BLaER1 treated with 17β-estradiol and CSF1 and Interleukin-3, amounts not matched to agents 10 nM and 100 nM (cell line): Measurements from ENCODE around the gene DCT.
A peak's percentile ranks its signal among the peaks of the same experiment; 100 is the strongest.

Experiments
- H3K27ac ChIP-seq, 11 experiments: shearing (Covaris generic); formaldehyde crosslinking; 2 replicates each; pipeline ENCODE4 v1.8.1; 2022
- H3K27me3 ChIP-seq, 11 experiments: shearing (Covaris generic); formaldehyde crosslinking; 2 replicates each; pipeline ENCODE4 v1.8.1; 2022
- H3K36me3 ChIP-seq, 11 experiments: shearing (Covaris generic); formaldehyde crosslinking; 2 replicates each; pipeline ENCODE4 v1.8.1; 2022
- H3K4me1 ChIP-seq, 10 experiments: shearing (Covaris generic); formaldehyde crosslinking; 2 replicates each; pipeline ENCODE4 v1.8.1; 2022
- H3K4me2 ChIP-seq, 11 experiments: shearing (Covaris generic); formaldehyde crosslinking; 2 replicates each; pipeline ENCODE4 v1.8.1; 2022
- H3K4me3 ChIP-seq, 10 experiments: shearing (Covaris generic); formaldehyde crosslinking; 2 replicates each; pipeline ENCODE4 v1.8.1; 2022
- H3K9ac ChIP-seq, 11 experiments: shearing (Covaris generic); formaldehyde crosslinking; 2 replicates each; pipeline ENCODE4 v1.8.1; 2022
- H3K9me3 ChIP-seq, 11 experiments: shearing (Covaris generic); formaldehyde crosslinking; replicated peaks in 1 of 11; 2 replicates each; pipeline ENCODE4 v1.8.1; 2022
- H4K20me1 ChIP-seq, 11 experiments: shearing (Covaris generic); formaldehyde crosslinking; 2 replicates each; pipeline ENCODE4 v1.8.1; 2022
- Cebpa-rat ChIP-seq, 11 experiments: shearing (Covaris generic); IDR thresholded peaks; 2 replicates each; pipeline ENCODE4 v1.8.1; 2022

Gene DCT

DNA sequence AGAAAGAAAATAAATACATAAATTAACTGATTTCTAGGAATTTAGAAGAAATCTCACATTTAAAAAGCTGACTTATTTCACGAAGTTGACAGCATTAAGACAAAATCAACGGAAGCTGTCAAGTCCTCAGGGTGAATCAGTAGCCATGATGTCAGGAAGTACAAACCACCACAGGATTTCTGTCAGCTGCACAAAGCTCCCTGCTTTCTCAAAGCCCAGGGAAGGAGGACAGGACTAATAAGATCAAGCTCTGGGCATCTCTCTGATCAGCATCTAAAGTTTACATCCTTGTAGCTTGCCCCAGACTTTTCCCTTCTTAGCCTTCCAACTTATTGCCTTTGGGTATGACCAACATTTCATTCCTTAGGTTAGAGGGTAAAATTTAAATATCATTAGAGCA lies 9.4 kb downstream of the DCT start:
- H3K4me1 ChIP-seq, result peaks cover 0 to 19% (median 15%) of the 10 kb centered on the region in 10 experiments; a peak in 15 of 20 replicates
- no peaks in the 10 kb centered on the region for H3K27me3 ChIP-seq
- H3K36me3 ChIP-seq, result no peaks in the 10 kb centered on the region
- H4K20me1 ChIP-seq, result no peaks in the 10 kb centered on the region
- peak overlapping the region in 8 of 11 experiments; percentile 13 to 69 (median 40); a peak in 12 of 22 replicates for H3K27ac ChIP-seq
- H3K4me2 ChIP-seq, result peak overlapping the region in 8 of 11 experiments; percentile 2 to 61 (median 30); a peak in 13 of 22 replicates
- no peak overlapping the region; a peak in 1 of 20 replicates for H3K4me3 ChIP-seq
- TF ChIP-seq Cebpa-rat (IDR thresholded peaks at IDR 0.05), result no peak
- H3K9ac ChIP-seq, result peak overlapping the region in 1 of 11 experiments; percentile 8; a peak in 2 of 22 replicates
- H3K9me3 ChIP-seq, result peaks cover 14 to 38% (median 20%) of the 10 kb centered on the region in 11 experiments; a peak in 20 of 22 replicates

DNA sequence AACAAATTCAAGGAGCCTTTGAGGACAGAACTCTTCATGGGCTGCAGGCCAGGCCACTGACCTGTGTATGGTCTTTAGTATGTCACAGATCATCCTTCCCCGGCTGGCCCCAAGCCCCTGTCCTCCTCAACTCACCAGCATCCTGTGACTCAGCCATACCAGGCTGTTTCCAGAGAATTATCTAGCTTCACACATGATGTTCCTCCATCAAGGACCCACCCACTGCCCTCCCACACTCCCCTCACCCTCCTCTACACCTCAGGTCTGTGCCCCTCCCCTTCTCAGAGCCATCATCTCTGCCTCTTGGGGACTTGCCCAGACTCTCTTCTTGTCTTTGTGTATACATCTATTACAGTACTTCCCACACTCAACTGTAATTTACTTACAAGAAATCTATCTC lies 14.7 kb downstream of the DCT start:
- H3K4me1 ChIP-seq, result peaks cover 0 to 10% (median 6%) of the 10 kb centered on the region in 10 experiments; a peak in 12 of 20 replicates
- H4K20me1 ChIP-seq, result no peaks in the 10 kb centered on the region
- no peak overlapping the region for H3K4me2 ChIP-seq
- no peaks in the 10 kb centered on the region for H3K27me3 ChIP-seq
- no peak overlapping the region for H3K4me3 ChIP-seq
- H3K9me3 ChIP-seq, result peaks cover 13 to 23% (median 14%) of the 10 kb centered on the region in 11 experiments; a peak in 19 of 22 replicates
- no peaks in the 10 kb centered on the region for H3K36me3 ChIP-seq
- TF ChIP-seq Cebpa-rat (IDR thresholded peaks at IDR 0.05), result no peak
- no peak overlapping the region for H3K9ac ChIP-seq
- no peak overlapping the region for H3K27ac ChIP-seq

DNA sequence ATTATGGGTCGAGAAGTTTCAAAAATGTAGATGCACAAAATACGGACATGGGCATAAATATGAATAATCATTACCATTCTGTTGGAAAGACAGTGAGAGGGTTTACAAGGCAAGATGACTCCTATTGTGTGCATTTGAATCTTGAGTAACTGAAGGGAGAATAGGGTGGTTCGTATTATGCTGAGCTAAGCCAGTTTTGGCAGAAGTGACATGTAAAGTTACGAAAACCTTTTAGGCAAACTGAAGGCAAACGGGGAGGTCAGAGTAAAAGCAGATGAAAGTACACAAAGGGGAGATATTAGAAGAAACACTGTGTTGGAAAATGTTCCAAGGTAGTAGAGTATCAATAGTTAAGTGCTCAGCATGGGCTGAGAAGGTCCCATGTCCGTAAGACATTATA lies 16.8 kb downstream of the DCT start:
- Histone ChIP-seq H4K20me1 (no peaks in the 10 kb centered on the region), H3K9ac (no peak overlapping the region), H3K27ac (no peak overlapping the region), H3K4me1 (peaks cover 0 to 4% (median 0%) of the 10 kb centered on the region in 10 experiments; a peak in 1 of 20 replicates), H3K36me3 (no peaks in the 10 kb centered on the region), H3K9me3 (0 out of 22 replicates have a peak, but pooled peaks cover 0 to 2% (median 0%) of the 10 kb centered on the region in 11 experiments), H3K4me2 (no peak overlapping the region), H3K4me3 (no peak overlapping the region), H3K27me3 (no peaks in the 10 kb centered on the region)
- no peak for TF ChIP-seq Cebpa-rat (IDR thresholded peaks at IDR 0.05)

DNA sequence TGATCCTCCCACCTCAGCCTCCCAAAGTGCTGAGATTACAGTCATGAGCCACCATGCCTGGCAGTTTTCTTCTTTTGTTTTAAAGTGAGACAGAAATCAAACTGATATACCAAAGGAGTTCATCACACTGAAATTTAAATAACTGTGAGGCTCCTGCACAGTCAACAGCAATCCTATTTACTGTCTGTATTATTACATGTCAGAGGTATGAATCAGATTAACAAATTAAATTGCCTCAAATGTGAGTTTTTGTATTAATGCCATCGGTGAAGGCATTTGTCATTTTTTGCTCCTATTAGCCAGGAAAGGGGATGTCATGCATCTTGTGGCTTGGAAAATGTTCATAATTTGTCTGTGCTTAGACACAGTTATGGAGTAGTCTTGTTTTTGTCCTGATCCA lies 20.4 kb downstream of the DCT start:
- TF ChIP-seq Cebpa-rat (IDR thresholded peaks at IDR 0.05), result no peak
- Histone ChIP-seq H3K27me3 (no peaks in the 10 kb centered on the region), H4K20me1 (no peaks in the 10 kb centered on the region), H3K9me3 (no peaks in the 10 kb centered on the region), H3K9ac (no peak overlapping the region), H3K4me1 (no peaks in the 10 kb centered on the region), H3K4me2 (no peak overlapping the region), H3K4me3 (no peak overlapping the region), H3K27ac (no peak overlapping the region), H3K36me3 (no peaks in the 10 kb centered on the region)

DNA sequence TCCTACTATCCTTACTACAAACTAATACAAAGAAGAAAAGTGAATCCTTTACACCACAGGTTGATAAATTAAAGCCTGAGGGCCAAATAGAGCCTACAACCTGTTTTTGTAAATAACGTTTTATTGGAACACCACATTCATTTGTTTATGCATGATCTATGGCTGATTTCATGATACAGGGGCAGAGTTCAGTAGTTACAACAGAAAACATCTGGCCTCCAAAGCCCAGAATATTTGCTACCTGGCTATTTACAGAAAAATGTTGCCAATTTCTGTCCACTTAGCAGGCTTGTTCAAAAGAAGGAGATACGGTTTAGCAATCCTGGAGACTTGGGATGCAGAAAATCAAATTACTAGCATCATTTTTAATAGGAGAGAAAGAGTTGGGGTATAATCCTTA lies 24.1 kb downstream of the DCT start:
- H3K36me3 ChIP-seq, result no peaks in the 10 kb centered on the region

DNA sequence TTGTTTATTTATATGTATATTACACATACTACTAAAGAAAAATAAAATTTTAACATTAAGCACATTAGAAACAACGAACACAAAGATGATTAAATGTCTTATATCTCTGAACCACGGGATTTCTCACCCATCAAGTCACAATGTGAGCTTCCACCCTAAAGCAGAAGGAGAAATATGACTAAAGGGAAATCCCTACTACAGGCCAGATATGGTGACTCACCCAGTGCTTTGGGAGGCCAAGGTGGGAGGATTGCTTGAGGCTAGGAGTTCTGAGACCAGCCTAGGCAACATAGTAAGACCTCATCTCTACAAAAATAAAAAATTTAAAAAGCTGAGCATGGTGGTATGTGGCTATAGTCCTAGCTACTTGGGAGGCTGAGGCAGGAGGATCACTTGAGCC lies 24.6 kb downstream of the DCT start:
- Histone ChIP-seq H3K36me3 (no peaks in the 10 kb centered on the region), H3K27me3 (no peaks in the 10 kb centered on the region), H3K9me3 (no peaks in the 10 kb centered on the region; a peak in 1 of 22 replicates), H3K4me3 (no peak overlapping the region), H3K9ac (no peak overlapping the region), H4K20me1 (no peaks in the 10 kb centered on the region), H3K4me1 (no peaks in the 10 kb centered on the region), H3K4me2 (no peak overlapping the region), H3K27ac (no peak overlapping the region)
- no peak for TF ChIP-seq Cebpa-rat (IDR thresholded peaks at IDR 0.05)

More for the DNA sequence above, 24.1 kb downstream of the DCT start:
- H3K4me2 ChIP-seq, result no peak overlapping the region
- H3K27me3 ChIP-seq, result no peaks in the 10 kb centered on the region
- H4K20me1 ChIP-seq, result no peaks in the 10 kb centered on the region
- no peaks in the 10 kb centered on the region for H3K9me3 ChIP-seq
- H3K27ac ChIP-seq, result no peak overlapping the region
- no peak overlapping the region for H3K9ac ChIP-seq
- no peak for TF ChIP-seq Cebpa-rat (IDR thresholded peaks at IDR 0.05)
- H3K4me1 ChIP-seq, result no peaks in the 10 kb centered on the region
- H3K4me3 ChIP-seq, result no peak overlapping the region

DNA sequence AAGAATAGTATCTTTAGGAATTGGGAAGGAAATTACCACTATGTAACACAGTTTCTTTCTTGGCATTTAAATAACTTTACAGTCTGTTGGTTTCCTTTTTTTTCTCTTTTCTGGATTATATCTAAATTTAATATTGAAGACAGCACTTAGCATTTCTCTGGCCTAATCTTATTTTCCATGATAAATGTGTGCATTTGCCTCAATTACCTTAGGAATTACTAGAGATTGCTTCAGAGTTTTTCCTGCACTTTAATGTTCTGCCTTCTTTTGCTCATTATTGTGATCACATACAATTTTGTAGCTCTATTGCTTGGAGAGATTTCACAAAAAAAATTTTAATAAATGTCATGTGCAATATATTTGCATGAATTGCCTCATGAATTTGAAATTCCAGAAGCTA lies 25.1 kb downstream of the DCT start:
- no peak overlapping the region for H3K9ac ChIP-seq
- H3K9me3 ChIP-seq, result no peaks in the 10 kb centered on the region; a peak in 1 of 22 replicates
- H3K27ac ChIP-seq, result no peak overlapping the region
- no peak for TF ChIP-seq Cebpa-rat (IDR thresholded peaks at IDR 0.05)
- H3K4me2 ChIP-seq, result no peak overlapping the region
- no peaks in the 10 kb centered on the region for H3K36me3 ChIP-seq
- no peaks in the 10 kb centered on the region for H3K27me3 ChIP-seq
- H4K20me1 ChIP-seq, result no peaks in the 10 kb centered on the region
- H3K4me3 ChIP-seq, result no peak overlapping the region
- no peaks in the 10 kb centered on the region for H3K4me1 ChIP-seq

DNA sequence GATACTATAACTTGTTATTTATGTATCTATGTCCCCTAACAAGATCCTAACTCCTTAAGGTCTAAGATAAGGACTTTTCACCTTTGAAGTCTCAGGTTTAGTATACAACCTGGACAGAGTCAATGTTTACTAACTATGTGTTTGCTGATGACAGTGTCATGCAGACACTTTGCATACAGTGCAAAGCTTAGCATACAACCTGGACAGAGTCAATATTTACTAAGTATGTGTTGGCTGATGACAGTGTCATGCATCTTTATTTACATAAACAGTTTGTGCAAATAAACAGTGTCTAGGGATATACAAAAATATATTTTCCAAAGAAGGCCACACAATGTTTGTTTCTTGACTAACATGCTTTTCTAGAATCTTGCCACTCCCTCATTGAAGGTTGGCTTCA lies 34.7 kb downstream of the DCT start:
- no peak for TF ChIP-seq Cebpa-rat (IDR thresholded peaks at IDR 0.05)
- Histone ChIP-seq H3K27me3 (no peaks in the 10 kb centered on the region), H3K4me3 (no peak overlapping the region), H3K9ac (no peak overlapping the region), H3K27ac (no peak overlapping the region), H3K4me2 (no peak overlapping the region), H3K9me3 (peaks cover 0 to 3% (median 0%) of the 10 kb centered on the region in 11 experiments; a peak in 1 of 22 replicates), H3K4me1 (no peaks in the 10 kb centered on the region), H4K20me1 (no peaks in the 10 kb centered on the region), H3K36me3 (no peaks in the 10 kb centered on the region)

DNA sequence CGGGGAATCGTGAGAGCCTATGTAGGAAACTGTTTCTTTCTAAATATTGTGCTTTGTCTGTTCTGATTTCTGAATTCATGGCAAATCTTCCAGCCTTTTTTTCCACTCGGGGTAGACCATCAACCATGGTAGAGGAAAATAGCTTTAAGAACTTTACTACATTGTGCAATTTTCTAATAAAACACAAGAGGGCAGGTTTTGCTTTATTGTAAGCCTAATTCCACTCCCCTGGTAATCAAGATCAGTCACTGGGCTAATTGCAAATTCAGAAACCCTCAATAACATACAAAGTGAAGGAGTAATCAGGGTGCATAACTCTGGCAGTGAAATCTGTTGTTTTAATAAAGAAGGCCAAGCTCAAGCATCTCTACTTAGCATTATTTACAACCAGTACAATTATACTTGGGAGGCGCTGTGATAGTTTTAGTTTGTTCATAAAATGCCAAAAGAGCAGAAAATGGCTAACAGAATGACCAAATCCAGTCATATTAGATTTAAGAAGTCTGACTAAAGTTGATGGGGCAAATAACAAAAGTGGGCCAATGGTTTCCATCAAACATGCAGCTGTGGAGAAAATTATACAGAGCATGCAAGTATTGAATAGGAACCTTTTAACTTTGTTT lies 43.8 kb downstream of the DCT start:
- Histone ChIP-seq H3K4me1 (peaks cover 19 to 39% (median 24%) of the 10 kb centered on the region in 10 experiments), H3K36me3 (no peaks in the 10 kb centered on the region), H3K4me3 (no peak overlapping the region), H4K20me1 (no peaks in the 10 kb centered on the region), H3K27me3 (no peaks in the 10 kb centered on the region), H3K4me2 (no peak overlapping the region), H3K9ac (no peak overlapping the region), H3K9me3 (peaks cover 0 to 7% (median 0%) of the 10 kb centered on the region in 11 experiments; a peak in 2 of 22 replicates), H3K27ac (peak overlapping the region in 3 of 11 experiments; percentile 2 to 23 (median 14); a peak in 2 of 22 replicates)
- TF ChIP-seq Cebpa-rat (IDR thresholded peaks at IDR 0.05), result no peak
